Activated T-cell treated with anti-CD3 and anti-CD28 coated beads for 24 hours (primary cell): ENCODE data around the gene LRP1B.

Source experiments
- DNase-seq: peaks from one replicate; pipeline ENCODE4 v3.0.0-alpha.2; 2020; ENCODE audit warnings: low read depth

Gene LRP1B

GRCh38 chr2:141423124-141423523 is 707.7 kb downstream of the LRP1B start:
- no peak for DNase-seq

GRCh38 chr2:141417246-141417797 is 713.5 kb downstream of the LRP1B start:
- no peak for DNase-seq

GRCh38 chr2:141411419-141411818 is 719.4 kb downstream of the LRP1B start:
- no peak for DNase-seq

GRCh38 chr2:141399270-141399669 is 731.5 kb downstream of the LRP1B start:
- no peak for DNase-seq

- no peak for DNase-seq
Measured at GRCh38 chr2:141393214-141393545, 737.6 kb downstream of the LRP1B start.

- no peak for DNase-seq
Measured at GRCh38 chr2:141392517-141393213, 738.2 kb downstream of the LRP1B start.

GRCh38 chr2:141386168-141386567 is 744.6 kb downstream of the LRP1B start:
- no peak for DNase-seq

GRCh38 chr2:141384676-141385075 is 746.1 kb downstream of the LRP1B start:
- DNase-seq = no peak

- no peak for DNase-seq
Measured at GRCh38 chr2:141381946-141382345, 748.9 kb downstream of the LRP1B start.

GRCh38 chr2:141380008-141380979 is 750.5 kb downstream of the LRP1B start:
- no peak for DNase-seq

- DNase-seq = no peak
Measured at GRCh38 chr2:141364821-141365220, 766.0 kb downstream of the LRP1B start.

GRCh38 chr2:141362311-141362710 is 768.5 kb downstream of the LRP1B start:
- no peak for DNase-seq

GRCh38 chr2:141348481-141348880 is 782.3 kb downstream of the LRP1B start:
- no peak for DNase-seq

- no peak for DNase-seq
Measured at GRCh38 chr2:141341444-141341843, 789.4 kb downstream of the LRP1B start.

- no peak for DNase-seq
Measured at GRCh38 chr2:141331127-141331526, 799.7 kb downstream of the LRP1B start.

- no peak for DNase-seq
Measured at GRCh38 chr2:141329964-141330363, 800.9 kb downstream of the LRP1B start.

- no peak for DNase-seq
Measured at GRCh38 chr2:141323571-141323970, 807.2 kb downstream of the LRP1B start.

GRCh38 chr2:141317986-141318385 is 812.8 kb downstream of the LRP1B start:
- DNase-seq = no peak

- no peak for DNase-seq
Measured at GRCh38 chr2:141316606-141317005, 814.2 kb downstream of the LRP1B start.

- no peak for DNase-seq
Measured at GRCh38 chr2:141316103-141316502, 814.7 kb downstream of the LRP1B start.

GRCh38 chr2:141313972-141314371 is 816.8 kb downstream of the LRP1B start:
- DNase-seq = no peak

- no peak for DNase-seq
Measured at GRCh38 chr2:141311430-141311829, 819.4 kb downstream of the LRP1B start.

GRCh38 chr2:141306368-141306767 is 824.4 kb downstream of the LRP1B start:
- DNase-seq = no peak
